Measurements from ENCODE around the gene AKR1B15.
"Not testable (repeated sequence)": the region's sequence is repeated elsewhere in the genome, so short reads cannot be mapped to it uniquely, and the experiment has no call there.

AKR1B15 gene

DNA sequence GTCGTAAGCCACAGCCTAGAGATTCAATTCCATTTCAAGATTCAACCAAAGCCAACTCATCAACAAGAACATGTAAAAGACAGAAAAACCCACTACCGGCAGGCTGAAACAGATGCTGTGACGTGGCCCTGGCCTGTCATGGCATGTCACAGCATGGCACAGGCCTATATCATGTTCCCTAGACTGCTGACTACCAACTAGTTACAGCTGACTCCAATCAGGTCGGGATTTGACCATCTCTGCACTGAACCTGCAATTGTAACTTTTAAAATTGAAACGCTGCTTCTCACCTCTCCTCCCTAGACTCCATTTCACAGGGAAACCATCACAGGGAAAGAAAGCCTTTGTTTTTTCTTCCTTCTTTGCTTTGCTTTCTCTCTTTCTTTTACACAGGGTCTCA is 12.7 kb downstream of the AKR1B15 start:
- DNase-seq (ENCODE audit: low read depth, low spot score) = not testable (repeated sequence)

- peak; percentile 78 for DNase-seq (ENCODE audit: low read depth, low spot score)
These were observed 13.2 kb downstream of the AKR1B15 start for GRCh38 chr7:134562136-134562535.

- not testable (repeated sequence) for DNase-seq (ENCODE audit: low read depth, low spot score)
These were observed 14.5 kb downstream of the AKR1B15 start for GRCh38 chr7:134563398-134563749.

GRCh38 chr7:134565643-134566136 is 16.8 kb downstream of the AKR1B15 start:
- peak; percentile 4 for DNase-seq (ENCODE audit: low read depth, low spot score)

DNA sequence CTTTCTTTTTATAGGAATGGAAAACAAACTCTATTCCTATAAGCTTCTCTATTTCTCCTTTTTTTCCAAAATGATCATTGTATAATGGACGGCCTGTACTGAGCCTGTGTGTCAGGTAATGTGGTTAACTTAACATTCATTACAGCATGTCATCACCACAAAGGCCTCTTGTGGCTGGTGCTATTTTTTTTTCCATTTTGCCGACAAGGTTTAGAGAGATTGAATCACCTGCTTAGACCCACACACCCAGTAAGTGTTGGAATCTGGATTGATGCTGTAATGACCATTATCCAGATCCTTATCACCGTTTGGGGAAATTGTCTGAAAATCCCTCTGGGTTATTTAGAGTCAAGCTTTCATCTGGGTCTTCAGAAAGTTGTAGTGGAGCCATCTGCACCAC is 18.5 kb downstream of the AKR1B15 start:
- DNase-seq (ENCODE audit: low read depth, low spot score) = no peak

DNA sequence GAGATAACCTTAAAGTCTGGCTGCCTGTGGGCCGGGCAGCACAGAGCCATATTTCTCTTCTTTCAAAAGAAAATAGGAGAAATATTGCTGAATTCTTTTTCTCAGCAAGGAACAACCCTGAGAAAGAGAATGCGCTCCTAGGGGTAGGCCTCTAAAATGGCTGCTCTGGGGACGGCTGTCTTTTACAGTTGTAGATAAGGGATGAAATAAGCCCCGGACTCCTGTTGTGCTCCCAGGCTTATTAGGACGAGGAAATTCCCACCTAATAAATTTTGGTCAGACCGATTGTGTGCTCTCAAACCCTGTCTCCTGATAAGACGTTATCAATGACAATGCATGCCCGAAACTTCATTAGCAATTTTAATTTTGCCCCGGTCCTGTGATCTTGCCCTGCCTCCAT is 21.1 kb downstream of the AKR1B15 start:
- not testable (repeated sequence) for DNase-seq (ENCODE audit: low read depth, low spot score)

DNA sequence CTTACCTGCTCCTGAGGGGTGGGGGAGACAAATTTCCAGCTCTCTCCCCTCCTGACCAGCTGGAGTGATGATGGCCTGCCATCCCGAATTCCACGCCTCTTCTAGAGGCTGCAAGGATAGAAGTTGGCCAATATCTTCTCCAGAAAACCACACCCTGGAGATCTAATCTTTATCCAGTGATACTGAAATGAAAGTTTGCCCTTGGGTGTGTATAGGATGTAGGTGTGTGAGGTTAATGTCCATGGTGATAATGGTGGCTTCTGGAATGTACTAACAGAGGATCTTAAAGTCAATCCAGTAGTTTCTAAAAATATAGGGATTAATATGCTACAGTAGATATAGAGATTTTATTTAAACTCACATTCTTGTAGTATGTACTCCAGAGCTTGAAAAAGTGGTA is 22.2 kb downstream of the AKR1B15 start:
- no peak for DNase-seq (ENCODE audit: low read depth, low spot score)

DNA sequence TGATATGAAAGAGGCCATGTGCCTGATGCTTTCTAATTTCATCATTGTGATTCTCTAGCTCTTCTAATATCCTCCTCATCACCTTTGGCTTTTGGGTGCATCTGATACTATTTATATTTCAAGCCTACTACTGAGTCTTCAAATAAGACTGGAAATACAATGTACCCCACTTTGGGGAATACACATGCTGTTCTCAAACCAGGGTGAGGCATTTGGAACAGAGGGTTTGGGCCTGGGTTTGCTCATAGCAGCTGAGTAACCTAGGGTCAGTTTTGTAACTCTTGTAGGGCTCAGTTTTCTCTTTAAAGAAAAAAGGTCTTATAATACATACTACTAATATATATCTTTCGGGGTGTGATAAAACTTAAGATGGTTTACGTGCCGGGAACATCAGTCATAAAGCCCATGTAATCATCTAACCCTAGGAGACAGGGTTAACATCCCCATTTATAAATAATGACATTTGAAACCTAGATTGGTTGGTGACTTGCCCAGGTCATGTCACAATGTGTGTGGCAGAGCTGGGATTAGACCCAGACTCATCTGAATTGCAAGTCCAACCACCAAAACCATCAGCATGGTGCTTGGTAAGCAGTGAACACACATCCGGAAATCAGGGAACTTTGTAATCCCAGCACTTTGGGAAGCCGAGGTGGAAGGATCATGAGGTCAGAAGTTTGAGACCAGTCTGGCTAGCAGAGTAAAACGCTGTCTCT is 23.0 kb downstream of the AKR1B15 start:
- DNase-seq (ENCODE audit: low read depth, low spot score) = no peak

- no peak for DNase-seq (ENCODE audit: low read depth, low spot score)
These were observed 25.4 kb downstream of the AKR1B15 start for GRCh38 chr7:134574322-134574721.

DNA sequence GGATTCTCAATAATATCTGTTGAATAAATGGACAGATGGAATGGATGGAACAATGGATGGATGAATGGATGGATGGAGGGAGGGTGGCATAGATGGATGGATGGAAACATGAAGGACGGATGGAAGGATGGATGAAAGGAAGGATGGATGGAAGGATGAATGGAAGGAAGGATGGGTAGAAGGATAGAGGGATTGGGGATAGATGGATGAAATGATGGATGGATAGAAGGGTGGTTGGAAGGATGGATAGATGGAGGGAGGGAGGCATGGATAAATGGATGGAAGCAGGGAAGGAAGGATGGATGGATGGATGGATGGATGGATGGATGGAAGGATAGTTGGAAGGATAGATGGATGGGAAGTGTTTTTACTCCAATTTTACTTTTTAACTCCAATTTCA is 35.4 kb downstream of the AKR1B15 start:
- no peak for DNase-seq (ENCODE audit: low read depth, low spot score)

DNA sequence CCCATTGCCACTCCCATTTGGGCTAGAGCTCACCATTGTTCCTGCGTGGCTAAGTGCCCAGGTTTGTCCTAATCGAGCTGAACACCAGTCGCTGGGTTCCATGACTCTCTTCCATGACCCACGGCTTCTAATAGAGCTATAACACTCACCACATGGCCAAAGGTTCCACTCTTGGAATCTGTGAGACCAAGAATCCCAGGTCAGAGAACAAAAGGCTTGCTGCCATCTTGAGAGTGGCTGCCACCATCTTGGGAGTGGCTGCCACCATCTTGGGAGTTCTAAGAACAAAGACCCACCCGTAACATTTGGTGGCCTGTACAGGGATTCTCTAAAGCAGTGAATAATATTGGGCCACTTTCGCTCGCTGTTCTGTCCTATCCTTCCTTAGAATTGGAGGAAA is 37.0 kb downstream of the AKR1B15 start:
- DNase-seq (ENCODE audit: low read depth, low spot score) = no peak

- DNase-seq (ENCODE audit: low read depth, low spot score) = no peak
These were observed 38.8 kb downstream of the AKR1B15 start for GRCh38 chr7:134587750-134588149.

DNA sequence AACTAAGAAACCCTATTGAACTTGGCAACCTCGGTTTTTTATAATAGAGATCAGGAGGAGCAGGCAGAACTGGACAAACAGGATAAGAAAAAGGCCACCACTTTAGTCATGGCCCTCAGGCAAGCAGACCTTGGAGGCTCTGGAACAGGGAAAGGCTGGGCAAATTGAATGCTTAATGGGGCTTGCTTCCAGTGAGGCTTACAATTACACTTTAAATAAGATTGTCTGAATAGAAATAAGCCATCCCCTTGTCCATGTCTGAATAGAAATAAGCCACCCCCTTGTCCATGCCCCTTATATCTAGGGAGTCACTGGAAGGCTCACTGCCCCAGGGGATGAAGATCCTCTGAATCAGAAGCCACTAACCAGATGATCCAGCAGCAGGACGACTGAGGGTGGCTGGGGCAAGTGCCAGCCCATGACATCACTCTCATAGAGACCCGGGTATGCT is 40.6 kb downstream of the AKR1B15 start:
- peak; percentile 31 for DNase-seq (ENCODE audit: low read depth, low spot score)

DNA sequence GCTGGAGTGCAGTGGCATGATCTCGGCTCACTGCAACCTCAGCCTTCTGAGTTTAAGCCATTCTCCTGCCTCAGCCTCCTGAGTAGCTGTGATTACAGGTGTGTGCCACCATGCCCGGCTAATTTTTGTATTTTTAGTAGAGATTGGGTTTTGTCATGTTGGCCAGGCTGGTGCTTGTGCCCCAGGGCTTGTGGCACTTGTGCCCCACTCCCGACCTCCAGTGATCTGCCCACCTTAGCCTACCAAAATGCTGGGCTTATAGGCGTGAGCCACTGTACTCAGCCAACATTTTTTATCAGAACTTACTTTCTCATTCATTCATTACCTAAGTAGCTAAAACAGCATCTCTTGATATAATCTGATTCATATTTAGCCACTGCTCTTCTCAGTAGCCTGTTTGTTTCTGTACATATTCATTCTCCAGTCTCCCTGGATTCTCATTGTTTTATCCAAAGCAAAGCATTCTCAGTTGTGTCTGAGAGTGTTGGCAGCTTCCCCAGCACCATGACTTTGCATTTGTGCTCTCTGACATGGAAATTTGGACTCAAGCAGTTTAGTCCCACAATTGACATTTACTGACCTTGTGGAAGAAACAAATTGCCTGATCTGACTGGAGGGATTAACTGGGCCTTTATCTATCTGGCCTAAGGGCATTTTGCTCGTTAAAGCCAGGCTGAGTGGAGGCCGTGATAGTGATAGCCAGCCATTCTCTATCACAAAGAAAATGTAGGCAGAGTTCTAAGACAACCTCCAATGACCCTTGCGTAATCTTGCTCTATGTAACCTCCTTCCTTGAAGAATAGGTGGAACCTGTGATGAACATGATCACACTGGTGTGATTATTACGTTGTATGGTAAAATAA is 44.9 kb downstream of the AKR1B15 start:
- DNase-seq (ENCODE audit: low read depth, low spot score) = peak; percentile 91

DNA sequence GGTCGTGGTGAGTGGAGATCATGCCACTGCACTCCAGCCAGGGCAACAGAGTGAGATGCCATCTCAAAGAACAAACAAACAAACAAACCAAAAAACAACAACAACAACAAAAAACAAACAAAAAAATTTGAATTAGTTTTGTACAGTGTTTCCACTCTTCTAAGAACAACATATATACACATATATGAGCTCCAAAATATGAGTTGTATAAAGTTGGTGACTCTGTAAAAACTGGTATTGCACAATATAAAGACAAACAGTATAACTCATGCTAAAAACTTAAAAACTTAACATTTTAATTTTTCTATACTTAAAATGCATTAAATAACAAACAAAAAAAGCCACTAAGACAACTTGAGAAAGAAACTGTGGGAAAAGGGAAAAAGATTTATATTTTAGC is 46.0 kb downstream of the AKR1B15 start:
- no peak for DNase-seq (ENCODE audit: low read depth, low spot score)

GRCh38 chr7:134599371-134599770 is 50.5 kb downstream of the AKR1B15 start:
- DNase-seq (ENCODE audit: low read depth, low spot score) = no peak

DNA sequence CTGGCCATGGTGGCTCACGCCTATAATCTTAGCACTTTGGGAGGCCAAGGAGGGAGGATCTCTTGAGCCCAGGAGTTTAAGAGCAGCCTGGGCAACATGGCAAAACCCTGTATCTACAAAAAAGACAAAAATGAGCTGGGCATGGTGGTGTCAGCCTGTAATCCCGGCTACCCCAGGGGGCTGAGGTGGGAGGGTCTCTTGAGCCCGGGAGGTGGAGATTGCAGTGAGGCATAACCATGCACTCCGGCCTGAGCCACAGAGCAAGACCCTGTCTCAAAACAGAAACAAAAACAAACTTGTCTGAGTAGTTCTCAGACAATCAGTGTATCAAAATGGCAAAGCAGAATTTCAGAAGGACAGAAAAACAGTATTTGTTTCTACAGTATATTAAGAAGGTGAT is 52.5 kb downstream of the AKR1B15 start:
- DNase-seq (ENCODE audit: low read depth, low spot score) = no peak

- no peak for DNase-seq (ENCODE audit: low read depth, low spot score)
These were observed 54.1 kb downstream of the AKR1B15 start for GRCh38 chr7:134602881-134603451.

GRCh38 chr7:134605978-134606923 is 57.3 kb downstream of the AKR1B15 start:
- DNase-seq (ENCODE audit: low read depth, low spot score) = peak; percentile 75

GRCh38 chr7:134611611-134612151 is 62.8 kb downstream of the AKR1B15 start:
- DNase-seq (ENCODE audit: low read depth, low spot score) = no peak

- no peak for DNase-seq (ENCODE audit: low read depth, low spot score)
These were observed 63.3 kb downstream of the AKR1B15 start for GRCh38 chr7:134612197-134612596.
